Activated T-cell treated with anti-CD3 and anti-CD28 coated beads, Interleukin-2, amount 50 U/mL, for 72 hours (primary cell): ENCODE data around the gene COL2A1. TPM values are rescaled to one million over a fixed set of nuclear protein-coding genes. Genes with fewer than 3 reads are reported as not detected.
"Not testable (repeated sequence)": the region's sequence is repeated elsewhere in the genome, so short reads cannot be mapped to it uniquely, and the experiment has no call there.

ENCODE experiments used
- ATAC-seq, 2 donors: fragments of 150-1000 bp; cut with Tn5 transposase; replicated peaks in 1 of 2; 2 replicates each; pipeline ENCODE4 v1.10.0; 2021; ENCODE audit warnings: moderate library complexity in 2 of 2, mild to moderate bottlenecking in 1 of 2
- DNase-seq, 2 donors: peaks; one replicate each; pipeline ENCODE4 v3.0.0; 2021 to 2022; ENCODE audit warnings: mixed read lengths in 1 of 2
- H3K27ac Mint-ChIP-seq: one replicate; pipeline ENCODE4 v1.8.0; 2022; ENCODE audit warnings: mild to moderate bottlenecking, moderate library complexity, mixed read lengths
- H3K27me3 Mint-ChIP-seq: one replicate; pipeline ENCODE4 v1.8.0; 2022; ENCODE audit warnings: low read depth, mixed read lengths
- H3K36me3 Mint-ChIP-seq, 2 donors: one replicate each; pipeline ENCODE4 v1.8.0; 2022; ENCODE audit warnings: mixed read lengths in 2 of 2, mild to moderate bottlenecking in 1 of 2; ENCODE audit not compliant: insufficient read depth in 2 of 2
- H3K4me1 Mint-ChIP-seq: one replicate; pipeline ENCODE4 v1.8.0; 2022; ENCODE audit warnings: low read depth, mixed read lengths
- H3K4me3 Mint-ChIP-seq, 2 donors: one replicate each; pipeline ENCODE4 v1.8.0; 2022; ENCODE audit warnings: mild to moderate bottlenecking in 2 of 2, mixed read lengths in 2 of 2, moderate library complexity in 2 of 2
- H3K9me3 Mint-ChIP-seq, 2 donors: one replicate each; pipeline ENCODE4 v1.8.0; 2022; ENCODE audit warnings: mixed read lengths in 2 of 2
- total RNA-seq, 2 donors: library from RNA; stranded (reverse); gene quantifications; one replicate each; pipeline ENCODE4 v1.2.3, GENCODE V29; 2022

The COL2A1 gene
- total RNA-seq, 2 donors from 2014 or later: 0.14 TPM; not detected in 1

DNA sequence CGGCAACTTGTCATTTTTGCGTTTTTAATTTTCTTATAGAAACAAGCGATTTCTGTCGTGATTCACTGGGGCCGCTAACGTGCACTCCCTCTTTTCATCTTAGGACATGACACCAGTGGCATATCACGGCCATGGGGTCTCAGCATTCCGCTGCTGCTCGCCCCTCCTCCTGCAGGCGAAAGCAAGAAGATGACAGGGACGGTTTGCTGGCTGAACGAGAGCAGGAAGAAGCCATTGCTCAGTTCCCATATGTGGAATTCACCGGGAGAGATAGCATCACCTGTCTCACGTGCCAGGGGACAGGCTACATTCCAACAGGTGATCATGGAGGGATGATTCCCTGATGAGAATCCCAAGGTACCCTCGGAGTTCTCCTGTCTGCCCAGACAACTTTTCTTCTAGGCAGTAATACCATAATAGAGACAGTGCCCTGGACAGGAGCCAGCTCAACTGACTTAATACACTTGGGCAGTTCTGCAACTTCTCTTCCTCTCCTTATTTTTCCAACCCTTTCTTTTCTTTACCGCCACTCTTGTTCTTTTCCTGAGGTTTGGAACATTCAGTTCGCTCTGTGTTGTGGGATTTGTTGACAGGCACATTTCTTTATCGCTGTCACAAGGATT, 40.1 kb downstream of the COL2A1 start:
- peak overlapping the region; percentile 99 to 100 for H3K4me3 Mint-ChIP-seq
- DNase-seq (peak; percentile 12 to 18), ATAC-seq (peak in 1 of 2 donors; percentile 8)
- peaks cover 0 to 3% of the 10 kb centered on the region in 2 donors for H3K9me3 Mint-ChIP-seq
- peak overlapping the region; percentile 5 for H3K27ac Mint-ChIP-seq
- H3K4me1 Mint-ChIP-seq: peaks cover 30% of the 10 kb centered on the region
- peaks cover 5 to 25% of the 10 kb centered on the region in 2 donors for H3K36me3 Mint-ChIP-seq
- peaks cover 32% of the 10 kb centered on the region for H3K27me3 Mint-ChIP-seq

DNA sequence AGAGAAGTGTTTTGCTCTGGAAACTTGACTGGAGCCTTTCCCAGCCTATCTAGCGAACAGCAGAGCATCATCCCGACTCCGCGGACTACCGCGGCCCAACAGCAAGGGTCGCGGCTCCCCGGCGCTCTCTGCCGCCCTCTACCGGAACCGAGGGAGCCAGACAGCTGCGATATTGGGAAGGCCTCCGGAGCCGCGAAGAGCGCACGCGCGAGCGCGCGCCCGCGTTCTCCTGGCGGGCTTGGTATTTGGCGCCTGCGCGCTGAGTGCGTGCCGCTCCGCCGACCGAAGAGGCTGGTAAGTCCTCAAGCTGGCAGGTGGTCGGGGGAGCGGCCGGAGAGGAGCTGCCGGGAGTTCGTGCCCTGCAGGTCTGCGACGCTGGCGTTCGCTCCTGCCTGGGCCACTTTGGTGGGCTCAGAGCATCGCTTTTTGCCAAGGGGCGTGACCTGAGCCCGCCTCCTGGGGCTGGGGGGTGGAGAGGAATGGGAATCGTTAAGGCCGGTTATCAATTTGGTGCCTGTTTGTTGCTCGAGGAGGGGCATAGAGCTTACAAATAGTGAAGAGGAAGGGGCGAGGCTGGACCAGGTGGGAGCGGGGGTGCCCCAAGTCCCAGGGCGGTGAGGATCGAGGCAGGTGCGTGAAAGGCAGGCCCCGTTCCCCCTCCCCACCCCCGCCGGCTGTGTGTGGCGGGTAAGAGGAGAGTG, 40.8 kb downstream of the COL2A1 start, which contains the start of gene TMEM106C:
Gene TMEM106C (plus strand): TSS at position 257 of the 701 bp plus-strand sequence. CDS start 641 bp downstream, outside the sequence.
- ATAC-seq (peak; percentile 96 to 97), DNase-seq (peak; percentile 92 to 96)
- H3K4me1 Mint-ChIP-seq: peaks cover 30% of the 10 kb centered on the region
- peaks cover 5 to 25% of the 10 kb centered on the region in 2 donors for H3K36me3 Mint-ChIP-seq
- peaks cover 0 to 3% of the 10 kb centered on the region in 2 donors for H3K9me3 Mint-ChIP-seq
- H3K27ac Mint-ChIP-seq: peak within 1 kb of the TSS; percentile 91
- H3K4me3 Mint-ChIP-seq: peak within 1 kb of the TSS; percentile 99 to 100
- peaks cover 32% of the 10 kb centered on the region for H3K27me3 Mint-ChIP-seq

DNA sequence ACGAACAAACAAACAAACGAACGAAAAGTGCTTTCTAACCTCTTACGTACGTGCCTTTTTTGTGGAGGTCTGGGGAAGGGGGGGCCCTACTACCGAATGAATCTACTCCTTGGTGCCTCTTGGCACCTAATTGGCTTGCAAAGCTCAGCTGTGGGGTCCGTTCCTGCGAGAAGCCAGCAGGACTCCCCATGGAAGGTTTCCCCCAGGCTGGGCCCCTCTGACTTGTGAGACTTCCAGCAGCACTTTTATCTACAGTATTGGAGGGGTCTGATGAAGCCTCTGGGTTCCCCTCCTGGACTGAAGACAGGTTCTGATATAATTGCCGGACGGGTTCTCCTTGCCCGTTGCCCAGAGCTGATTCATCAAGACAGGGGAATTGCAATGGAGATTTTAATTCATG, 42.1 kb downstream of the COL2A1 start:
- Mint-ChIP-seq H3K9me3 (peaks cover 0 to 3% of the 10 kb centered on the region in 2 donors), H3K36me3 (peaks cover 5 to 25% of the 10 kb centered on the region in 2 donors), H3K4me3 (peak overlapping the region in 1 of 2 donors; percentile 99), H3K27ac (no peak overlapping the region), H3K4me1 (peaks cover 30% of the 10 kb centered on the region), H3K27me3 (peaks cover 32% of the 10 kb centered on the region)
- DNase-seq: no peak
- no peak for ATAC-seq

DNA sequence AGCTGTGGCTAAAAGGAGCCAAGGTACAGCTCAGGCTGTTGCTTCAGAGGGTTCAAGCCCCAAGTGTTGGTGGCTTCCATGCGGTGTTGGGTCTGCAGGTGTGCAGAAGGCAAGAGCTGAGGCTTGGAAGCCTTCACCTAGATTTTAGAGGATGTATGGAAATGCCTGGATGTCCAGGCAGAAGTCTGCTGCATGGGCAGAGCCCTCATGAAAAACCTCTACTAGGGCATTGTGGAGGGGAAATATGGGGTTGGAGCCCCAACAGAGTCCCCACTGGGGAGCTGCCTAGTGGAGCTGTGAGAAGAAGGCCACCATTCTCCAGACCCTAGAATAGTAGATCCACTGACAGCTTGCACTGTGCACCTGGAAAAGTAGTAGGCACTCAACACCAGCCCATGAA, 46.6 kb downstream of the COL2A1 start:
- not testable (repeated sequence) for H3K27ac Mint-ChIP-seq, ATAC-seq, H3K36me3 Mint-ChIP-seq, H3K9me3 Mint-ChIP-seq, H3K4me3 Mint-ChIP-seq, DNase-seq, H3K4me1 Mint-ChIP-seq
- H3K27me3 Mint-ChIP-seq: peaks cover 37% of the 10 kb centered on the region

DNA sequence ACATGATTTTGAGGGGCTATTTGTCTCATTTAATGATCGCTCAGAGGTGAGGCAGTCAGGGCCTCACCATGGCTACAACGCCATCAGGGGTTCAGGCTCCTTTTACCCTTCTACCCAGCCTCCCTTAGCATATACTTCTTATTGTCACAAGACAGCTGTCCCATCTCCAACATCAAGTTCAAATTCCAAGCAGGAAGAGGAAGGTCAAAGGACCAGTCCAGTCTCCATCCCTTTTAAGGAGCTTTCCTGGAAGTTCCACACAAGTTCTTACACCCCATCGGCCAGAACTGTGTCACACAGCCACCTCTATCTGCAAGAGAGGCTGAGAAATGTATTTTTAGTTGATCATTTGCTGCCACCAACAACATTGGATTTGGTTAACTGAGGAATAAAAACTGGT, 49.2 kb downstream of the COL2A1 start:
- Mint-ChIP-seq H3K4me1 (no peaks in the 10 kb centered on the region), H3K36me3 (peaks cover 2 to 3% of the 10 kb centered on the region in 2 donors), H3K4me3 (no peak overlapping the region), H3K27ac (no peak overlapping the region), H3K9me3 (peaks cover 0 to 3% of the 10 kb centered on the region in 2 donors), H3K27me3 (peaks cover 16% of the 10 kb centered on the region)
- ATAC-seq: no peak
- DNase-seq: no peak

DNA sequence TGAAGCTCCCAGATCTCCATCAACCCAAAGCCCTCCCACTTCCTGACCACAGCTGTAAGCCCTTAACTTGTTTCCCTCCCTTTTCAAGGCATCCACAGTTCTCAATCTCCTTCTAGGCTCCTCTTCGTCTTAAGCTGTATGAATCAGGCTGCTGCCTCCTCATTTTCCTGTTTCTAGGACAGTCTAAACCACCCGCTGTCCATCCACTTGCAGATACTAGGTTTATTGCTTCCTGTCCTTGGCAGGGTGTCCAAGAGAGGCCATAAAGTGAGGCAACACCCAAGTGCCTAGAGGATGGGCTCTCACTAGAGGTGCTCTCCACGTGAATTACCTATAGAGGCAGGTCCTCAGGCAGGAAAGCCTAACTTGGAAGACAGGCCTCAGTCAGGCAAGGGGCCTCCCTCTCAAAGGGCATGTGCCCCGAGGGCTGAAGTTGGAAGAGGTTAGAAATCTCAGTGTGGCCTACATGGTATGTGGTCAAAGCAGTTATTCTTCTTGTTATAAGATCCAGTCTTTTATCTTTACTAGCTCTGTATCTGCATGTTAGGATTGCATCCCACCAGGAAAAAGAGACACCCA, 49.7 kb downstream of the COL2A1 start:
- H3K27me3 Mint-ChIP-seq: peaks cover 11% of the 10 kb centered on the region
- peaks cover 4% of the 10 kb centered on the region for H3K4me1 Mint-ChIP-seq
- ATAC-seq: no peak
- DNase-seq: no peak
- no peak overlapping the region for H3K4me3 Mint-ChIP-seq
- H3K36me3 Mint-ChIP-seq: peaks cover 2 to 3% of the 10 kb centered on the region in 2 donors
- no peak overlapping the region for H3K27ac Mint-ChIP-seq
- H3K9me3 Mint-ChIP-seq: no peaks in the 10 kb centered on the region

DNA sequence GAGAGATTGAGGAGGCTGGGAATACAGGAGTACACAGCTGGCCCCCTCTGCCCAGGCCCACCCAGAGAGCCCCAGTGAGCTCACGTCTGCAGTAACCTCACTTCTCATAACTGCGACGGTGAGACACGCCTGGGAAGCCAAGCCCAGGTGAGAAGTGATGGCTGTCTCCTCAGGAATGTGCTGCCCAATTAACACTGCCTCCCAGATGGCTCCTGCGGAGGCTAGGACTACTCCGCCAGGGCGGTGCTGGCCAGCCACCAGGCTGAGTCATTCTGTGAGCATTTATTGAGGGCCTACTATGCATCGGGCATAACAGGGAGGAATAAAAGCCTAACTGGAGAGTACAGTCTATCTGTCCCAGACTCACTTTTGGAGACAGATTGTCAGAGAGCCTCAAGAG, 50.2 kb downstream of the COL2A1 start:
- Mint-ChIP-seq H3K9me3 (no peaks in the 10 kb centered on the region), H3K27me3 (peaks cover 7% of the 10 kb centered on the region), H3K36me3 (peaks cover 2 to 3% of the 10 kb centered on the region in 2 donors), H3K27ac (no peak overlapping the region), H3K4me1 (peaks cover 9% of the 10 kb centered on the region), H3K4me3 (no peak overlapping the region)
- no peak for DNase-seq
- no peak for ATAC-seq

DNA sequence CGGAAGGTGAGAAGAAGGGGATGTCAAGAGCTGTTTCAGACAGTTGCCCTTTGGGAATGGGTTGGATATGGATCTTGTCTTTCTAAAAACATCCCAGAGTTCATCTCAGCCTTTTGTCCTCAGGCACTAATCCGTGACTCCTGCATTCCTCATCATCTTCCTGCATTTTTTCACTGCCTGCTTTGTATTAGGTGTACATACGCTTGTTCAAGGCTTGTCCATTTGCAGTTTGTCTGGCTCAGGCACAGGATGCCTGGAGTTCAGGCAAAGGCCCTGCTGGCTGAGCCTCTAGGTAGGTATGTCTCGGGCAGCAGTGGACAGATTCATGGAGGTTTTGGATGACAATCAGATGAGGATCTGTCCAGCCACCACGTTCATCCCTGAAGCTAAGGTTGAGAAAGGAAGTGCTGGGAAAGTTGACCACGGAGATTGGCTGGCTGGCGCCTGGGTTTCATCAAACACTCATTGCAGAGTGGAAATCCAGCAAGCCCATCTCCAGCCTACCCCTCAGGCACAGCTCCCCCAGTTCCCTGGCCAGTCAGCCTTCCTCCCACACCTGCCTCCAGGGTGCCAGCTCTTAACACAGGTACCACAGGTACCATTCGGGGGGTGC, 53.3 kb downstream of the COL2A1 start:
- Mint-ChIP-seq H3K4me3 (no peak overlapping the region), H3K4me1 (peaks cover 17% of the 10 kb centered on the region), H3K9me3 (no peaks in the 10 kb centered on the region), H3K27ac (no peak overlapping the region), H3K36me3 (no peaks in the 10 kb centered on the region), H3K27me3 (peaks cover 7% of the 10 kb centered on the region)
- DNase-seq (no peak), ATAC-seq (no peak)

DNA sequence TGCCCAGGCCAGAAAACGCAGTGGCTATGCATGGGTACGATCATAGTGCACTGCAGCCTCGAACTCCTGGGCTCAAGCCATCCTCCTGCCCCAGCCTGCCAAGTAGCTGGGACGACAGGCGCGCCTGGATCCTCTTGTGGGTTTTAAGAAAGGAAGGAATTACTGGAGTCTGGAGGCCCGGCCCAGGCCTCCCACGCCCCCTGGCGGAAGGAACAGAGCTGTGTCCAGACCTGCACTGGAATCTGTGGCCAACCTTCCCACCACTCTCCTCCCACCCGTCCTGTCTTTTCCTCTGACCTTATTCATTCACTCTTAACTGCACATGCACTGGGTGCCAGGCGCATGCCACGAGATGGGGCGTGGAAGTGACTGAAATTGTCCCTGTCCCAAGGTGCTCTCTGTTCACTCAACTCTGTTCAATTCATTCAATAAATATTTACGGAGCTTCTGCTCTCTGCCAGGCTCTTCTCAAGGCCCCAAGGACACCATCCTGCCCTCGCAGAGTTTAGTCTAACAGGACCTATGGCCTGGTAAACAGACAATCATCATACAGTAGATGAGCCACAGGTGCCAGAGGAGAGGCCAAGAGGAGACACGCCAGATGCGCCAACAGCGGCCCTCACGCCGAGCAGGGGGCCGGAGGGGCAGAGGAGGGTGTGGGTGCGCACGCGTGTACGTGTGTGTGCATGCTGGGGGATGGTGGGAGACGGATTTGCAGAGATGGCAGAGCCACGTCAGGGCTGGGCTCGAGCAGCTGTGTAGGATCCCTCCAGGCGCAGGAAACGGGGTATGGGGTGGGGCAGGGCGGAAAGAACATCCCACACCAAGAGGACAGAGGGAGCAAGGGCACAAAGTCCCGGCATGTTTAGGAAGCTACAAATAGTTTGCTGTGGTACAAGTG, 54.6 kb downstream of the COL2A1 start:
- H3K36me3 Mint-ChIP-seq: no peaks in the 10 kb centered on the region
- H3K9me3 Mint-ChIP-seq: no peaks in the 10 kb centered on the region
- no peak overlapping the region for H3K4me3 Mint-ChIP-seq
- ATAC-seq (peak; percentile 84 to 86), DNase-seq (peak; percentile 62 to 70)
- H3K4me1 Mint-ChIP-seq: peaks cover 17% of the 10 kb centered on the region
- H3K27ac Mint-ChIP-seq: peak overlapping the region; percentile 32
- H3K27me3 Mint-ChIP-seq: peaks cover 14% of the 10 kb centered on the region

DNA sequence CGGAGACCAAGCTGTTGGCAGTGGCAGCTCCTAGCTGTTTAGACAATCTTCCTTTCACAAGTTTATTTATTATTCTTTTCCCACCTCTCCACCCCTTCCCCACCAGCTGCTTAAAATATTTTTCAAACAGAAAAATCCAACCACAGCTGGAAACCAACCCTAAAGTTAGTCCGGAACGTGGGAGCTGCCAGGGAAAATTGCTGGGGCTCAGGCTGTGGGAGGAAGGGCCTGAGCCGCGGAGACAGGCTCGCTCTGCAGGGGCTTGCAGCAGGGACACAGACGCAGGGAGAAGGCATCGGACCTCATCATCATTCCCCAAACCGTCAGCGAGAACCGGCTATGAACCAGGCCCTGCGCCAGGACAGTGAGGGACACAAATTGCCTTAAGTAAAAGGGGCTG, 56.9 kb downstream of the COL2A1 start:
- H3K27ac Mint-ChIP-seq: no peak overlapping the region
- no peak for DNase-seq
- peaks cover 17% of the 10 kb centered on the region for H3K4me1 Mint-ChIP-seq
- H3K4me3 Mint-ChIP-seq: no peak overlapping the region
- H3K36me3 Mint-ChIP-seq: no peaks in the 10 kb centered on the region
- H3K27me3 Mint-ChIP-seq: peaks cover 24% of the 10 kb centered on the region
- no peak for ATAC-seq
- H3K9me3 Mint-ChIP-seq: no peaks in the 10 kb centered on the region

DNA sequence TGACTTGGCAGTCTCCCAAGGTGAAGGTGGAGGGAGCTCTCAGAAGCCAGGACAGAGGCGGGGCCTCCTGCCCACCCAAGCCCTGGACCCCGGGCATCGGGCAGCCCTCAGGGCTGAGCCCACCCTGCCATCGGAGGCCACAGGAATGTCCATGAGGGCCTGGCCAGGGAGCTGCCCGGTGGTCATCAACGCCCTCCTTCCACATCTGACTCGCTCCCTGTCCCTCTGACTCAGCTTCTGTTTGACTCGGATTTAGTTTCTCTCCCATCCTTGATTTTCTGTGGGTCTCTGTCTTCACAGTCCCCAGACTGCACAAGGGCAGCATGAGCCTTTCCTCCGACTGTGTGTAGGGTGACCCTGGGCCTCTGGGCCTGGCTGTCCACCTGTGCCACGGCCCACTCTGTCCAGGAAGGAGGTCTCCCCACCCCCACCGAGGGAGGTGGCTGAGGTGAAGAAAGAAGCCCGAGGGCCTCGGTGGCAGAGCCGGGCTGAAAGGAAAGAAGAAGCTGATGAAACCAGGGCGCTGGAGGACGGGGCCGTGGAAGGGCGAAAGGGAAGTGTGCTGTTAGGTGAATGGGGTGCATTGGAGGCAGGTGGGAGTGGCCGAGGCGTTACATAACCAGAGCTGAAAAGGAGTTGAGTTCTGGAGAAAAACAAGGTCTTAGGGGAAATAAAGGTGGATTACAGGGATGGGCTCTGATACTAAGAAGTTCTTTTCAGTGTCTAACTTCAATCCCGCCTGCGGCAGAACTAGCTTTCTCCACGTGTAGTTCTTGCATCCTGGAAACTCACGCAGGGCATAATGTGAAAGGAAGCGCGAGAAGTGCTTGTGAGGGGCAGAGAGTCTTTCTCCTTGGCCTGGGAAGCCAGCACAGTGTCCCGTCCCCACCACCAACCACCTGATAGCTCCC, 57.6 kb downstream of the COL2A1 start:
- ATAC-seq: no peak
- Mint-ChIP-seq H3K27ac (no peak overlapping the region), H3K4me1 (peaks cover 17% of the 10 kb centered on the region), H3K4me3 (no peak overlapping the region), H3K9me3 (no peaks in the 10 kb centered on the region), H3K27me3 (peaks cover 27% of the 10 kb centered on the region), H3K36me3 (no peaks in the 10 kb centered on the region)
- no peak for DNase-seq
